Aorta (tissue), 5 donors: ENCODE data around the gene CENPVL2. TPM values are rescaled to one million over a fixed set of nuclear protein-coding genes. Genes with fewer than 3 reads are reported as not detected.
"Not testable (repeated sequence)": the region's sequence is repeated elsewhere in the genome, so short reads cannot be mapped to it uniquely, and the experiment has no call there.

Experiments
- ATAC-seq: fragments of 200-7000 bp; cut with Tn5 transposase; one replicate; pipeline ENCODE4 v1.9.1; 2022; ENCODE audit warnings: moderate library complexity; ENCODE audit not compliant: low FRiP score
- DNase-seq, 2 donors: peaks; one replicate each; pipeline ENCODE4 v3.0.0-alpha.2; 2020
- H3K27ac ChIP-seq, 2 donors: one replicate each; pipeline ENCODE4 v1.5.1; 2013; ENCODE audit warnings: low read length in 2 of 2, mild to moderate bottlenecking in 2 of 2, moderate library complexity in 2 of 2, control low read depth in 1 of 2, inconsistent platforms in 1 of 2, low read depth in 1 of 2
- H3K27me3 ChIP-seq, 2 donors: one replicate each; pipeline ENCODE4 v1.6.1; 2013; ENCODE audit warnings: control low read depth in 1 of 2, low read length in 1 of 2, mild to moderate bottlenecking in 1 of 2, moderate library complexity in 1 of 2; ENCODE audit not compliant: insufficient read depth in 2 of 2, control insufficient read depth in 1 of 2
- H3K36me3 ChIP-seq, 2 donors: one replicate each; pipeline ENCODE4 v1.6.1; 2013; ENCODE audit warnings: control low read depth in 1 of 2, low read length in 1 of 2, mild to moderate bottlenecking in 1 of 2; ENCODE audit not compliant: insufficient read depth in 2 of 2, control insufficient read depth in 1 of 2
- H3K4me1 ChIP-seq, 2 donors: one replicate each; pipeline ENCODE4 v1.6.1; 2013; ENCODE audit warnings: low read length in 2 of 2, control low read depth in 1 of 2, mild to moderate bottlenecking in 1 of 2, moderate library complexity in 1 of 2; ENCODE audit not compliant: insufficient read depth in 2 of 2, control insufficient read depth in 1 of 2
- H3K4me3 ChIP-seq, 2 donors: one replicate each; pipeline ENCODE4 v1.5.1; 2013; ENCODE audit warnings: low read length in 2 of 2, control low read depth in 1 of 2, mild to moderate bottlenecking in 1 of 2
- H3K9me3 ChIP-seq: one replicate; pipeline ENCODE4 v1.6.1; 2013; ENCODE audit warnings: mild to moderate bottlenecking, low read length; ENCODE audit not compliant: control insufficient read depth
- WGBS, 2 donors: extraction: QIAGEN DNeasy Blood & Tissue Kit; methylation state at CpG; one replicate each; pipeline ENCODE4 v1.1.7; 2013; 5-methylcytosine and 5-hydroxymethylcytosine counted together
- intact Hi-C, 2 donors: fragments of 100-400 bp; cut with DNase I; formaldehyde crosslinking; loops; one replicate each; pipeline versions ENCODE4 v1.14.2 to v1.15.0; 2022
- long read RNA-seq, 2 donors: library from polyadenylated mRNA; unstranded; transcript quantifications; one replicate each; pipeline ENCODE4 v2.0.0, GENCODE V29; 2020 to 2021
- polyA plus RNA-seq, 2 donors: library from polyadenylated mRNA; stranded (reverse); fragments of 200-250 nt; gene quantifications; one replicate each; pipeline ENCODE4 v1.2.3, GENCODE V29; 2013
- total RNA-seq, 2 donors: library from RNA; stranded (reverse); fragmentation: NEBNext Ultra II Directional; extraction: Animal tissue kit (Norgen Biotek cat#: 25700); gene quantifications; one replicate each; pipeline ENCODE4 v1.2.1, GENCODE V29; 2021
- donor health status: healthy with polysubstance abuse.
- donor health status: Bipolar disorder and iron deficiency.
- donor health status: DM: no; HTN: no; CAD: no.
- donor health status: DM: no; HTN: no; CAD: no.
- donor health status: DM: yes; HTN: yes; CAD: no.

CENPVL2 gene
- total RNA-seq (not detected), polyA plus RNA-seq (not detected)
- long read RNA-seq, donor 1, result 0 reads
- long read RNA-seq, donor 2, result 0 reads

DNA sequence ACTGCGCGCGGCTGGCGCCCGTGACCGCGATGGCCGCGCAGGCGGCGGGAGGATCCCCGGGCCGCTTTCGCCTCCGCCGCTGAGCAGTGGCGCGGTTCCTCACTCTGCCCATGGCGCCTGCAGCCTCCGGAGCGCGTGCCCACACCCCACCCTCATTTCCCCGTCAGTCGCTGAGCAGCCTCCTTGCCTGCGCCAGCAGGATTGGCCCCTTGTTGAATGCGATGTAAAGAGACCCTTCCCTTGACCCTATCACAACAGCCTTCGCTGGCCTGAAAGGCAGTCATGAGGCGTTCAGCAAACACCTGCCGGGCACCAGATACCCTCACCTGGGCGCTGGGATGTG lies at the start of gene CENPVL2:
TSS of gene CENPVL2 (minus strand) at position 112 of the 343 bp plus-strand sequence. CDS start at position 112, 0 bp downstream.
- DNase-seq, H3K27me3 ChIP-seq, H3K9me3 ChIP-seq, H3K4me3 ChIP-seq, H3K4me1 ChIP-seq, ATAC-seq, intact Hi-C loops, H3K27ac ChIP-seq, H3K36me3 ChIP-seq: not testable (repeated sequence)
- WGBS, 2 donors, result no CpG with 5 or more reads among the region's 30 CpGs

DNA sequence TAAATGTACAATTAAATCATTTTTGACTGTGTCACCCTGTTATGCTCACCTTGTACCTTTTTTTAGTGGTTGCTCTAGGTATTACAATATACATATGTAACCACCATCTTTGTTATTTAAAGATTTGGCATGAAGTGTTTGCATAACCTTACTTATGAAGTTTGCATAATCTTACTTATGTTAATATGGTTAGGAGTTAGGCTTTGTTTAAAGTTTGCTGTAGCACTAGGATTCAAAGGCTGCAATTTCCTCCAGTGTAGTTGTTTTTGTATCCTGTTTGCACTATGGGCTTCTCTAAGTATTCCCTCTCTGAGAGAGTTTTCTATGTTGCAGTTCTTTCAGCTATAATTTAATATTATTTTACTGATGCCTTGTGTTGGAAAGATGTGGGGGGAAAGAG lies 45.6 kb upstream of the CENPVL2 start:
- intact Hi-C loops, result no loop called here
- H3K36me3 ChIP-seq, result no peaks in the 10 kb centered on the region
- H3K27ac ChIP-seq, result no peak overlapping the region
- H3K27me3 ChIP-seq, result peaks cover 0 to 6% of the 10 kb centered on the region in 2 donors
- DNase-seq, result no peak
- no peaks in the 10 kb centered on the region for H3K9me3 ChIP-seq
- no peak for ATAC-seq
- H3K4me3 ChIP-seq, result no peak overlapping the region
- no peaks in the 10 kb centered on the region for H3K4me1 ChIP-seq

DNA sequence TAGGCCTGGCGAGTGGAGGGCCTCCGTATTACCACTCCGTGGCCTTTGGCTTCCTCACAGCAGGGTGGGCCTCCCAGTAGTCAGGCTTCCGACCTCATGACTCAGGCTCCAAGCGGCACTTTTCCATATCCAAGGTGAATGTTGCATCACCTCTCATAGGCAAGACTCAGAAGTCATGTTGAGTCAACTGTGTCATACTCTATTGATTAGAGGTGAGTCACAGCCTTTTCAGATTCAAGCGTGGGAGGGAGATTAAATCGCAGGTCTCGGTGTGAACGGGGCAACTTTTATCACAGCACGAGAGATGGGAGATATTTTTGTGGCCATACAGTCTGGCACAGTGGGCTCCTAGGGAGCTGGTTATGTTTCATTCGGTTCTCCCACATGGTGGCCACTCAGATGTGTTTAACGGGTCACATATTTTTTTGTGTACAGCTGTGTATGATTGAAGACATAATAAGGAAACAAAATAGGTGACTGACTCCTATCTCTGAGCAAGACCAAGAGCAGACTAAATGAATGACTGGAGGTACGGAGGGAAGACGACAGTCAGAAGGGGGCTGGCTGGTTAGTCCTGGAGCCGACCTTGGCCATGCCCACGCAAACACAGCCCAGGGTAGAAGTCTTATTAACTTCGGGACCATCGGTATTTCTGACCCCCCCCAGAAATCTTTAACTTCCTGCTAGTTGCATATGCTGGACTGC lies 30.5 kb upstream of the CENPVL2 start:
- DNase-seq, H3K9me3 ChIP-seq, H3K27ac ChIP-seq, ATAC-seq, H3K4me1 ChIP-seq, H3K4me3 ChIP-seq, intact Hi-C loops, H3K36me3 ChIP-seq, H3K27me3 ChIP-seq: not testable (repeated sequence)
- WGBS, 2 donors, result no CpG with 5 or more reads among the region's 18 CpGs

DNA sequence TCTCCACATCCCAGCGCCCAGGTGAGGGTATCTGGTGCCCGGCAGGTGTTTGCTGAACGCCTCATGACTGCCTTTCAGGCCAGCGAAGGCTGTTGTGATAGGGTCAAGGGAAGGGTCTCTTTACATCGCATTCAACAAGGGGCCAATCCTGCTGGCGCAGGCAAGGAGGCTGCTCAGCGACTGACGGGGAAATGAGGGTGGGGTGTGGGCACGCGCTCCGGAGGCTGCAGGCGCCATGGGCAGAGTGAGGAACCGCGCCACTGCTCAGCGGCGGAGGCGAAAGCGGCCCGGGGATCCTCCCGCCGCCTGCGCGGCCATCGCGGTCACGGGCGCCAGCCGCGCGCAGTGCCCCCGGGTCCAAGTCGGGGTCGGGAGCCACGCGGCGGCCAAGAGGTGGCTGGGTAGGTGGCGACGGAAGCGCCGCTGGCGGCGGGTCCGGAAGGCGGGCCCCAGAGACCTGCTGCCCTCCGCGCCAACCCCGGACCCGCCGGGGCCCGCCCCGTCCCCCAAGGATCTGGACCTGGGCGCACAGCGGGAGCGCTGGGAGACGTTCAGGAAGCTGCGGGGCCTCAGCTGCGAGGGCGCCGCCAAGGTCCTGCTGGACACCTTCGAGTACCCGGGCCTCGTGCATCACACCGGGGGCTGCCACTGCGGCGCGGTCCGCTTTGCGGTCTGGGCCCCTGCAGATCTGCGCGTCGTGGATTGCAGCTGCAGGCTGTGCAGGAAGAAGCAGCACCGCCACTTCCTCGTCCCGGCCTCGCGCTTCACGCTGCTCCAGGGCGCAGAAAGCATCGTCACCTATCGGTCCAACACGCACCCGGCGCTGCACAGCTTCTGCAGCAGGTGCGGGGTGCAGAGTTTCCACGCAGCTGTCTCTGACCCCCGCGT lies 27.9 kb upstream of the CENPVL2 start, which contains the start of gene CENPVL1:
TSS of gene CENPVL1 (plus strand) at position 236 of the 888 bp plus-strand sequence. CDS start at position 236, 0 bp downstream.
- H3K4me3 ChIP-seq, H3K4me1 ChIP-seq, H3K27ac ChIP-seq, ATAC-seq, intact Hi-C loops, H3K36me3 ChIP-seq, H3K9me3 ChIP-seq, DNase-seq, H3K27me3 ChIP-seq: not testable (repeated sequence)
- WGBS, 2 donors, result no CpG with 5 or more reads among the region's 87 CpGs

DNA sequence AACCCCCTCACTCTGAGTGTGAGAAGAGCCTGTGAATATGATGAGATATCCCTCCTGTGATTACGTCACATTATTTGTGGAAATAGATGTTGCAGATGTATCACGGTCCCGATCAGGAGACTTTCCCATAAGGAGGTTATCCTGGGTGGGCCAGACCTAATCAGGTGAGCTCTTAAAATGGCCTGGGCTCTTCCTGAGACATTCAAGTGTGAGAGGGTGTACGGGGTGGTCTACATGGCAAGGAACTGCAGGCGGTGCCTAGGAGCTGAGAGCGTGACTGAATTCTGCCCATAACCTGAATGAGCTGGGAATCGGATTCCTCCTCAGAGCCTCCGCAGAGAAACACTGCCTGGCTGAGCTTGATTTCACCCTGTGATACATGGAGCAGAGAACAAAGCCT lies 14.8 kb upstream of the CENPVL2 start:
- no peaks in the 10 kb centered on the region for H3K9me3 ChIP-seq
- no peaks in the 10 kb centered on the region for H3K4me1 ChIP-seq
- H3K4me3 ChIP-seq, result no peak overlapping the region
- ATAC-seq (no peak), DNase-seq (no peak)
- WGBS, 2 donors, result 87 to 89% methylated on average over 8 of the region's 8 CpGs
- intact Hi-C loops, result no loop called here
- H3K27me3 ChIP-seq, result no peaks in the 10 kb centered on the region
- no peak overlapping the region for H3K27ac ChIP-seq
- no peaks in the 10 kb centered on the region for H3K36me3 ChIP-seq

GRCh38 chrX:51694254-51694653 lies 11.6 kb upstream of the CENPVL2 start:
- Histone ChIP-seq H3K4me3 (no peak overlapping the region), H3K27ac (no peak overlapping the region), H3K4me1 (no peaks in the 10 kb centered on the region), H3K27me3 (no peaks in the 10 kb centered on the region), H3K36me3 (no peaks in the 10 kb centered on the region), H3K9me3 (no peaks in the 10 kb centered on the region)
- intact Hi-C loops, result no loop called here
- no peak for DNase-seq
- 69 to 77% methylated on average over 6 of the region's 6 CpGs for WGBS, 2 donors
- no peak for ATAC-seq

DNA sequence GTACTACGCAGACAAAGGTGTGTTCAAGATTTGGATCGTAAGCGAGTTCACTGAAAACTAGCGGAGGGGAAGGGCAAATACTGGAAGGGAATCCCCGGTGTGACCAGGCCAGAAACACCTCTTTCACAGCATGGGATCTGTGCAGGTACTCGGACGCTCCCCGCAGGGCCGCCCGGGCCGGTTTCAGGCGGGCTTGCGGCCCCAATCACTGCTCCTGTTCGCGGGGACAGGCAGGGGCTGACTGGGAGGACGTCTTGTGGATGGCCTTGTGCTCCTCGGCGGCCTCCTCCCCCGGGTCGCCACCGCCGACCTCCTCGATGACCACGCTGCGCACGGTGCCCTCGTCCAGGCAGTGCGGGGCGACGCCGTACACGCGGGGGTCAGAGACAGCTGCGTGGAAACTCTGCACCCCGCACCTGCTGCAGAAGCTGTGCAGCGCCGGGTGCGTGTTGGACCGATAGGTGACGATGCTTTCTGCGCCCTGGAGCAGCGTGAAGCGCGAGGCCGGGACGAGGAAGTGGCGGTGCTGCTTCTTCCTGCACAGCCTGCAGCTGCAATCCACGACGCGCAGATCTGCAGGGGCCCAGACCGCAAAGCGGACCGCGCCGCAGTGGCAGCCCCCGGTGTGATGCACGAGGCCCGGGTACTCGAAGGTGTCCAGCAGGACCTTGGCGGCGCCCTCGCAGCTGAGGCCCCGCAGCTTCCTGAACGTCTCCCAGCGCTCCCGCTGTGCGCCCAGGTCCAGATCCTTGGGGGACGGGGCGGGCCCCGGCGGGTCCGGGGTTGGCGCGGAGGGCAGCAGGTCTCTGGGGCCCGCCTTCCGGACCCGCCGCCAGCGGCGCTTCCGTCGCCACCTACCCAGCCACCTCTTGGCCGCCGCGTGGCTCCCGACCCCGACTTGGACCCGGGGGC lies 567 bp downstream of the CENPVL2 start:
- H3K36me3 ChIP-seq, ATAC-seq, H3K27me3 ChIP-seq, H3K9me3 ChIP-seq, H3K4me1 ChIP-seq, intact Hi-C loops, H3K4me3 ChIP-seq, H3K27ac ChIP-seq, DNase-seq: not testable (repeated sequence)
- no CpG with 5 or more reads among the region's 88 CpGs for WGBS, 2 donors

GRCh38 chrX:51679689-51680433 lies 2.8 kb downstream of the CENPVL2 start:
- intact Hi-C loops, ATAC-seq: not testable (repeated sequence)
- no CpG with 5 or more reads among the region's 18 CpGs for WGBS, 2 donors

More at GRCh38 chrX:51679689-51680433, 2.8 kb downstream of the CENPVL2 start:
- H3K27me3 ChIP-seq, H3K36me3 ChIP-seq, H3K27ac ChIP-seq, H3K4me1 ChIP-seq, H3K9me3 ChIP-seq, H3K4me3 ChIP-seq, DNase-seq: not testable (repeated sequence)
